ENCODE results near the gene SPATA33. TPM values are rescaled to one million over a fixed set of nuclear protein-coding genes. Genes with fewer than 3 reads are reported as not detected.

Gene SPATA33
- total RNA-seq, 2 experiments from 2014 or later, result 6.3 to 7.1 TPM

GRCh38 chr16:89616623-89617022 is 41.0 kb upstream of the SPATA33 start:
- ChIA-PET CTCF (no interaction called here), POLR2A (interaction anchor here (1.2 kb wide), 1 partner anchor 14 kb away, joined by 5 read pairs; no protein-coding TSS in a partner anchor)
- DNase-seq (no peak), ATAC-seq (peak; percentile 45)
- Mint-ChIP-seq H3K4me3 (no peak overlapping the region), H3K4me1 (ENCODE audit: low read depth) (peaks cover 13% of the 10 kb centered on the region), H3K36me3 (ENCODE audit: low read depth) (no peaks in the 10 kb centered on the region), H3K9me3 (peaks cover 6% of the 10 kb centered on the region), H3K27me3 (no peaks in the 10 kb centered on the region), H3K27ac (peak overlapping the region; percentile 73)
- no peak for TF ChIP-seq CTCF (IDR thresholded peaks at IDR 0.05)
- intact Hi-C loops (cut with micrococcal nuclease), result no loop called here

GRCh38 chr16:89617036-89617435 is 40.6 kb upstream of the SPATA33 start:
- ChIA-PET POLR2A (interaction anchor here (0.8 kb wide), 1 partner anchor 40 kb away, joined by 3 read pairs; no protein-coding TSS in a partner anchor), CTCF (interaction anchor here (0.7 kb wide), 1 partner anchor 9 kb away, joined by 3 read pairs; no protein-coding TSS in a partner anchor)
- ATAC-seq, result peak; percentile 10

GRCh38 chr16:89618109-89618998 is 39.3 kb upstream of the SPATA33 start:
- H3K4me3 Mint-ChIP-seq, result no peak overlapping the region
- H3K36me3 Mint-ChIP-seq (ENCODE audit: low read depth), result no peaks in the 10 kb centered on the region
- ATAC-seq (no peak), DNase-seq (no peak)
- H3K27ac Mint-ChIP-seq, result no peak overlapping the region
- intact Hi-C loops (cut with micrococcal nuclease), result no loop called here
- CTCF ChIA-PET, result no interaction called here
- peaks cover under 1% of the 10 kb centered on the region for H3K27me3 Mint-ChIP-seq
- TF ChIP-seq CTCF (IDR thresholded peaks at IDR 0.05), result no peak
- POLR2A ChIA-PET, result no interaction called here
- peaks cover 6% of the 10 kb centered on the region for H3K9me3 Mint-ChIP-seq
- H3K4me1 Mint-ChIP-seq (ENCODE audit: low read depth), result peaks cover 13% of the 10 kb centered on the region

More at GRCh38 chr16:89617036-89617435, 40.6 kb upstream of the SPATA33 start:
- Mint-ChIP-seq H3K27ac (peak overlapping the region; percentile 73), H3K27me3 (no peaks in the 10 kb centered on the region), H3K4me3 (no peak overlapping the region), H3K9me3 (peaks cover 6% of the 10 kb centered on the region), H3K4me1 (ENCODE audit: low read depth) (peaks cover 13% of the 10 kb centered on the region), H3K36me3 (ENCODE audit: low read depth) (no peaks in the 10 kb centered on the region)
- no peak for DNase-seq
- intact Hi-C loops (cut with micrococcal nuclease), result no loop called here
- TF ChIP-seq CTCF (IDR thresholded peaks at IDR 0.05), result no peak

GRCh38 chr16:89619840-89620239 is 37.8 kb upstream of the SPATA33 start:
- H3K27me3 Mint-ChIP-seq, result peaks cover 7% of the 10 kb centered on the region
- CTCF ChIA-PET, result no interaction called here
- peaks cover 13% of the 10 kb centered on the region for H3K4me1 Mint-ChIP-seq (ENCODE audit: low read depth)
- intact Hi-C loops (cut with micrococcal nuclease), result no loop called here
- DNase-seq (no peak), ATAC-seq (no peak)
- POLR2A ChIA-PET, result no interaction called here
- no peak for TF ChIP-seq CTCF (IDR thresholded peaks at IDR 0.05)
- H3K36me3 Mint-ChIP-seq (ENCODE audit: low read depth), result no peaks in the 10 kb centered on the region
- H3K27ac Mint-ChIP-seq, result no peak overlapping the region
- H3K4me3 Mint-ChIP-seq, result no peak overlapping the region
- peaks cover 6% of the 10 kb centered on the region for H3K9me3 Mint-ChIP-seq

- Mint-ChIP-seq H3K9me3 (peaks cover 6% of the 10 kb centered on the region), H3K27ac (no peak overlapping the region), H3K4me3 (no peak overlapping the region), H3K36me3 (ENCODE audit: low read depth) (no peaks in the 10 kb centered on the region), H3K4me1 (ENCODE audit: low read depth) (peaks cover 13% of the 10 kb centered on the region), H3K27me3 (peaks cover 7% of the 10 kb centered on the region)
- ChIA-PET POLR2A (interaction anchor here (0.6 kb wide), 1 partner anchor 58 kb away, joined by 3 read pairs; no protein-coding TSS in a partner anchor), CTCF (no interaction called here)
- intact Hi-C loops (cut with micrococcal nuclease), result no loop called here
- no peak for TF ChIP-seq CTCF (IDR thresholded peaks at IDR 0.05)
- DNase-seq, result no peak
- no peak for ATAC-seq
Measured at GRCh38 chr16:89620406-89620841, 37.2 kb upstream of the SPATA33 start.

All from activated CD8-positive, alpha-beta T cell treated with anti-CD3 and anti-CD28 coated beads for 36 hours (primary cell).